Measurements from ENCODE around the gene CFAP119. TPM values are rescaled to one million over a fixed set of nuclear protein-coding genes. Genes with fewer than 3 reads are reported as not detected.
A peak's percentile ranks its signal among the peaks of the same experiment; 100 is the strongest.

Gene CFAP119
- total RNA-seq, 2 experiments from 2014 or later = 4.1 to 4.6 TPM

DNA sequence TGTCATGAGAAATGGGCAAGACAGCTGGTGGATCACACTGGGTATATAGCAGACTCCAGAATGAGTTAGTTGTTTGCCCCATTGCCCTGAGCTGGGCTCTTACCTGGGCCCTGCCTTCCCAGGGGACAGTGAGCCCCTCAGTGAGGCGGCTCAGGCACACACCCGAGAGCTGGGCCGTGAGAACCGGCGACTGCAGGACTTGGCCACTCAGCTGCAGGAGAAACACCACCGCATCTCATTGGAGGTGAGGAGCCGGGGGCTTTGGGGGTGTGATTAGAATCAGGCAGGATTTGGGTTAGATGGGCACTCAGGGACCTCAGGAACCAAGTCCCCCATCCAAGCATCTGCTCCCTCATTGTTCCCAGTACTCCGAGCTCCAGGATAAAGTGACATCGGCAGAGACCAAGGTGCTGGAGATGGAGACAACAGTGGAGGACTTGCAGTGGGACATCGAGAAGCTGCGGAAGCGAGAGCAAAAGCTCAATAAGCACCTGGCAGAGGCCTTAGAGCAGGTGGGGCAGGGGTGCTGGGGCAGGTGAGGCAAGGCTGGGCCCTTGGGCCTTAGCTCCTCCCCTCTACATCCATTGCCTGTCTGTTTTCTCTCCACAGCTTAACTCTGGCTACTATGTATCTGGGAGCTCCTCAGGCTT is 3.1 kb upstream of the CFAP119 start:
- ATAC-seq = no peak
- H3K4me1 Mint-ChIP-seq = peaks cover 29% of the 10 kb centered on the region
- no peak overlapping the region for H3K27ac Mint-ChIP-seq
- H3K9me3 Mint-ChIP-seq (ENCODE audit: low read depth) = no peaks in the 10 kb centered on the region
- no peak for DNase-seq
- H3K36me3 Mint-ChIP-seq = peaks cover 36% of the 10 kb centered on the region
- CTCF ChIA-PET = interaction anchor here (2.0 kb wide), 1 partner anchor 49 kb away, joined by 6 read pairs; no protein-coding TSS in a partner anchor
- no peaks in the 10 kb centered on the region for H3K27me3 Mint-ChIP-seq
- H3K4me3 Mint-ChIP-seq = no peak overlapping the region

DNA sequence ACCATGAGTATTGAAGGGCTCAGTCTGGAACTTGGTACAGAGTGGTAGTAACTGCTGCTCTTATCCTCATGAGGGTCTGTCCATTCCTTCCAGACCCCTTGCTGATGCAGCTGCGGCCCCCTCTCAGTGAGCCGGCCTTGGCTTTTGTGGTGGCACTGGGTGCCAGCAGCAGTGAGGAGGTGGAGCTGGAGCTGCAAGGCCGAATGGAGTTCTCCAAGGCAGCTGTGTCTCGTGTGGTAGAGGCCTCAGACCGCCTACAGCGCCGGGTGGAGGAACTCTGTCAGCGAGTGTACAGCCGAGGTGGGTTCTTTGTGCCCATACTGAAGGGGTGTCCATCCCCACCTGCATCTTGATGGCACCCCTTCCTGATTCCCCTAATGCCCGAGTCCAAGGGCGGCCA is 2.2 kb upstream of the CFAP119 start:
- Mint-ChIP-seq H3K27me3 (no peaks in the 10 kb centered on the region), H3K27ac (no peak overlapping the region), H3K4me3 (no peak overlapping the region), H3K9me3 (ENCODE audit: low read depth) (no peaks in the 10 kb centered on the region), H3K36me3 (peaks cover 30% of the 10 kb centered on the region), H3K4me1 (peaks cover 29% of the 10 kb centered on the region)
- ATAC-seq = no peak
- no peak for DNase-seq
- CTCF ChIA-PET = interaction anchor here (2.0 kb wide), 1 partner anchor 50 kb away, joined by 6 read pairs; no protein-coding TSS in a partner anchor

DNA sequence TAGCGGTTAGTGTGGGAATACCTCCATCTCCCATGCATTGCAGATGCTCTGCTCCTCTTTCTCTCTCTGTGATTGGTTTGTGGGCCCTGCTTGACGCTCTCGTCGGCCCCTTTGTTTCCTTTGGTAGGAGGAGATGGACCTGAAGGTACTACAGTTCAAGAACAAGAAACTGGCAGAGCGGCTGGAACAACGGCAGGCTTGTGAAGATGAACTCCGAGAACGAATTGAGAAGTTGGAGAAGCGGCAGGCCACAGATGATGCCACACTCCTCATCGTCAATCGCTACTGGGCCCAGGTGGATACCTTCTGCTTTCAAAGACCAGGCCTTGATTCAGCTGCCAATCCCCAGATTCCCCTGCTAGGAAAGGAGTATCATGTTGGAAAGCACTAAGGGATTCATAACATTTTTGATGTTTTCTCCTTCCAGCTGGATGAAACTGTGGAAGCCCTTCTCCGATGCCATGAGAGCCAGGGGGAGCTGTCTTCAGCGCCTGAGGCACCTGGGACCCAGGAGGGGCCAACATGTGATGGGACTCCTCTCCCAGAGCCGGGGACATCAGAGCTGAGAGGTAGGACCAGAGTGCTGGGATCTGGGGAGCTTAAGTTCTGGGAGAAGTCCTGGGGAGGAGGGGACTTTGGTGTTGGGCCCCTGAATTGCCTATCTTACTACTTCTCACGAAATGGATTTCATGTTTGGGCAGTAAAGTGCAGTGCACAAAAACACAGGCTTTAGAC is 1.3 kb upstream of the CFAP119 start:
- H3K27ac Mint-ChIP-seq = peak overlapping the region; percentile 92
- H3K36me3 Mint-ChIP-seq = peaks cover 24% of the 10 kb centered on the region
- DNase-seq (no peak), ATAC-seq (no peak)
- no peaks in the 10 kb centered on the region for H3K27me3 Mint-ChIP-seq
- H3K4me1 Mint-ChIP-seq = peaks cover 29% of the 10 kb centered on the region
- CTCF ChIA-PET = interaction anchor here (1.4 to 2.0 kb wide), 2 partner anchors 14 to 51 kb away, joined by 4 to 6 read pairs; partner anchors contain the start of gene PHKG2
- H3K4me3 Mint-ChIP-seq = peak overlapping the region; percentile 92
- H3K9me3 Mint-ChIP-seq (ENCODE audit: low read depth) = no peaks in the 10 kb centered on the region

DNA sequence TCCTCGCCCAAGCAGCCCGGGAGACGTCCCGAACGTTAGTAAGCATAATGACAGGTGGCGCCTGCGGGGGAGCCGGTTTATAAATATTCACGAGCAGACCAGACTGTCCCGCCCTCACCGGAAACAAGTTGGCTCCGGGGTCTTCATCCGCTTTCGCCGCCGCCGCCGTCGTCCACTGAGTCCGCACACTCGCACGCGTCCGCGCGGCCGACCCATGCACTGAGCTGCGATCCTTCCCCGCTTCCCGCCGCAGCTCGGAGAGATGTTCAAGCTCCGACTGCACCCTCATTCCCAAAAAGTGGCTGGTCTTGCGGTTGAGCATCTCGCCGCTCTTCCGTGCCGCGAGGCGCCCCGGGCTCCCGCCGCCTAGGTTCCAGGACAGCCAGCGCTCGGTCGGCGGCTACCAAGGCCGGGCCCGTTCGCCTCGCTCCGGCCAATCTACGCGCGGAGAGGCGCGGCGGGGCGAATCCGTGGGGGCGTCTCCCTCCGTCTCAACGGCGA is 385 bp downstream of the CFAP119 start:
- Mint-ChIP-seq H3K36me3 (peaks cover 13% of the 10 kb centered on the region), H3K27me3 (no peaks in the 10 kb centered on the region), H3K27ac (peak overlapping the region; percentile 92), H3K4me1 (peaks cover 24% of the 10 kb centered on the region), H3K9me3 (ENCODE audit: low read depth) (no peaks in the 10 kb centered on the region), H3K4me3 (peak overlapping the region; percentile 92)
- peak; percentile 61 for DNase-seq
- peak; percentile 50 for ATAC-seq
- CTCF ChIA-PET = interaction anchor here (2.8 kb wide), 1 partner anchor 14 kb away, joined by 6 read pairs; the partner anchor contains the start of gene PHKG2

DNA sequence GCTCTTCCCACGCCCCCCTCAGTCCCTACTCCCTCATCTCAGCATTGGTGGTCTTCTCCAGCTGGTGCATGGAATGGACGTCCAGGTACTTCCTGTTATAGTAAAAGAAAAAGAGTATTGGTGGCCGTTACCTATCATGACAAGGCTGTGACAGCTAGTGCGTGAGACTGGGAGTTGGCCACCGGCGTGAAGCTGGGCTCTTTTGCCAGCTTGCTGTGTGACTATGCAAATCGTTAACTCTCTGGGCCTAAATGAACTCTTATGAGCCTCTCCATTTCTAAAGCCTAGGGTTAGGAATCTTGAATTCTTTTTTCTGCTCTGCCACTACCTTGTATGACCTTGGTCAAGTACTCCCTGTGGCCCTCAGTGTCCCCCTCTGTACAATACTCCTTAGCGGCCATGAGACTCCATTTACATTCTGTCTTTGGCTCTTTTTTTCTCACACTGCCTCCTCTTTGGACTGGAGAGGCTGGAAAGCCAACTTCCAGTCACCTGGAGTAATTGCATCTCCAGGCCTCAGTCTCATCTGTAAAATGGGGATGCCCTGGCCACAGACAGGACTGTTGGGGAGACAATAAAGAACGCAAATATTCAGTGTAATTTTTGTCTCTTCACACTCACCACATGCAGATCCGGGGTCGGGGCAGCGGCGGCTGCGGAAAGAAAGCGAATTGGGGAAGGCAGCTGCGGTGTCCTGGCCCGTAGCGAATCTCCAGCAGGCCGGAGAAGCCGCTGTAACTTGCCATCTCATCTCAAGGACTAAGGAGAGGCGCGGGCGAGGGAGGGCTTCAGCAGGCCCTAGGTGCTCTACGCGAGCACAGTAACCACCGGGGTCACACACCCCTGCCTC is 1.1 kb downstream of the CFAP119 start:
- CTCF ChIA-PET = interaction anchor here (1.0 to 2.8 kb wide), 6 partner anchors 13 to 181 kb away, joined by 3 to 8 read pairs (median 5); partner anchors contain the start of gene PHKG2
- Mint-ChIP-seq H3K9me3 (ENCODE audit: low read depth) (no peaks in the 10 kb centered on the region), H3K27ac (peak overlapping the region; percentile 92), H3K4me1 (peaks cover 24% of the 10 kb centered on the region), H3K4me3 (peak overlapping the region; percentile 92), H3K27me3 (no peaks in the 10 kb centered on the region), H3K36me3 (peaks cover 13% of the 10 kb centered on the region)
- ATAC-seq (no peak), DNase-seq (no peak)

GRCh38 chr16:30760001-30760559 is 1.8 kb downstream of the CFAP119 start:
- H3K9me3 Mint-ChIP-seq (ENCODE audit: low read depth) = no peaks in the 10 kb centered on the region
- CTCF ChIA-PET = interaction anchor here (1.0 to 2.8 kb wide), 6 partner anchors 12 to 182 kb away, joined by 3 to 8 read pairs (median 5); partner anchors contain the start of gene PHKG2
- peaks cover 24% of the 10 kb centered on the region for H3K4me1 Mint-ChIP-seq
- H3K27me3 Mint-ChIP-seq = no peaks in the 10 kb centered on the region
- peaks cover 11% of the 10 kb centered on the region for H3K36me3 Mint-ChIP-seq
- H3K27ac Mint-ChIP-seq = no peak overlapping the region
- H3K4me3 Mint-ChIP-seq = no peak overlapping the region
- DNase-seq = no peak
- ATAC-seq = no peak

DNA sequence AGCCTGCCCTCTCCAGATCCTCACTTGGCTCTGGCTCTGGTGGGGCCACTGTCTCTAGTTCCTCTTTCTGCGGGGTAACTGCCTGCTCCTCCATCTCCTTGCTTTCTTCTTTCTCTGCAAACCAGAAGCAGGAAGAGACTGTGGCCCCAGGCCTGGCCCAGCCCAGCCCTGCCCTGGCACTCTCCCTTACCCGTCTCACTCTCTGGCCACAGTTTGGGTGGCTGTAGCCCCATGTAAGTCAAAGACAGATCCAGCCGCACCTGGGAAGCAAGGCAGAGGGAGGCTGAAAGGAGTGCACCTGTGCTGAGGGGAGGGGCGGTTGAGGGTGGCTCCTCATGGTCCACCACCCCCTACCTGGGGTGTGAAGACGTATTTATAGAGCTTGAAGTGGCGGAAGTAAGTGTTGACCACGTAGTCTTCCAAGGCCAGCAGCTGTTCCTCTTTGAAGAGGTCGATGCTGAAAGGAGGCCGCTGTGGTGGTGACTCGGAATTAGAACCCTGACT is 2.8 kb downstream of the CFAP119 start:
- DNase-seq (no peak), ATAC-seq (no peak)
- Mint-ChIP-seq H3K27ac (no peak overlapping the region), H3K36me3 (peaks cover 14% of the 10 kb centered on the region), H3K27me3 (no peaks in the 10 kb centered on the region), H3K4me1 (peaks cover 24% of the 10 kb centered on the region), H3K4me3 (no peak overlapping the region), H3K9me3 (ENCODE audit: low read depth) (no peaks in the 10 kb centered on the region)
- CTCF ChIA-PET = interaction anchor here (2.0 to 2.8 kb wide), 4 partner anchors 11 to 183 kb away, joined by 4 to 8 read pairs (median 6); partner anchors contain the start of gene PHKG2

DNA sequence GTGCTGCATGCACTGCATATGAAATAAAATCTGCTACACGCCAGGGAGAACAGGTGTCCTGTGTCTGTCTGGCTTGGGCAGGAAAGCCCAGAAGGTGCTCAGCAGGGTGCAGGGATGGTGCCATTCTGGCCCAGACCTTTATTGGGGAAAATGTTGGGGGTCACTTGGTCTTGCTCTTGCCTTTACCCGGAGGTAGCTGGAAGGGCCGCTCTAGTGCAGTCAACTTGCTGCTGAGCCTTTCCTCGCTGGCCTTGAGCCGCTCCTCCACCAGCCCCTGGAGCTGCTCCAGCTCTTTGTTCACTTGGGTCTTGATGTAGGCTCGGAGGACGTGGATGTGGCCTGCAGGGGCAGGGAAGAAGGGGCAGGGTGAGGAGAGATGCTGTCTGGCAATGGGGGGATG is 4.5 kb downstream of the CFAP119 start:
- Mint-ChIP-seq H3K27me3 (no peaks in the 10 kb centered on the region), H3K36me3 (peaks cover 7% of the 10 kb centered on the region), H3K9me3 (ENCODE audit: low read depth) (no peaks in the 10 kb centered on the region), H3K4me3 (no peak overlapping the region), H3K4me1 (peaks cover 9% of the 10 kb centered on the region), H3K27ac (no peak overlapping the region)
- ATAC-seq (no peak), DNase-seq (no peak)
- CTCF ChIA-PET = no interaction called here

DNA sequence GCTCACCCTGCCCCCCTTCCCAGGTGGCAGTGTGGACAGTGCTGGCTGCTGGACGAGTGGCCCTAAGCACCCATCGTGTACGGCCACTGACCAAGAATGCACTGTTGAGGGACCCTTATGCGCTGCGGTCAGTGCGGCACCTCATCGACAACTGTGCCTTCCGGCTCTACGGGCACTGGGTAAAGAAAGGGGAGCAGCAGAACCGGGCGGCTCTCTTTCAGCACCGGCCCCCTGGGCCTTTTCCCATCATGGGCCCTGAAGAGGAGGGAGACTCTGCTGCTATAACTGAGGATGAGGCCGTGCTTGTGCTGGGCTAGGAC is 5.1 kb downstream of the CFAP119 start:
- CTCF ChIA-PET = no interaction called here
- H3K27ac Mint-ChIP-seq = no peak overlapping the region
- peaks cover 7% of the 10 kb centered on the region for H3K36me3 Mint-ChIP-seq
- ATAC-seq (no peak), DNase-seq (no peak)
- H3K4me3 Mint-ChIP-seq = no peak overlapping the region
- H3K27me3 Mint-ChIP-seq = no peaks in the 10 kb centered on the region
- peaks cover 9% of the 10 kb centered on the region for H3K4me1 Mint-ChIP-seq
- H3K9me3 Mint-ChIP-seq (ENCODE audit: low read depth) = no peaks in the 10 kb centered on the region

GRCh38 chr16:30755955-30756780 is 5.7 kb downstream of the CFAP119 start:
- Mint-ChIP-seq H3K27me3 (no peaks in the 10 kb centered on the region), H3K27ac (no peak overlapping the region), H3K4me3 (no peak overlapping the region), H3K36me3 (peaks cover 12% of the 10 kb centered on the region), H3K9me3 (ENCODE audit: low read depth) (no peaks in the 10 kb centered on the region), H3K4me1 (peaks cover 11% of the 10 kb centered on the region)
- ATAC-seq (no peak), DNase-seq (no peak)
- CTCF ChIA-PET = no interaction called here

- Mint-ChIP-seq H3K27ac (no peak overlapping the region), H3K27me3 (no peaks in the 10 kb centered on the region), H3K9me3 (ENCODE audit: low read depth) (no peaks in the 10 kb centered on the region), H3K4me3 (no peak overlapping the region), H3K4me1 (peaks cover 19% of the 10 kb centered on the region), H3K36me3 (peaks cover 22% of the 10 kb centered on the region)
- DNase-seq = no peak
- ATAC-seq = no peak
- CTCF ChIA-PET = no interaction called here
Observed at GRCh38 chr16:30753596-30753995, 8.3 kb downstream of the CFAP119 start.

DNA sequence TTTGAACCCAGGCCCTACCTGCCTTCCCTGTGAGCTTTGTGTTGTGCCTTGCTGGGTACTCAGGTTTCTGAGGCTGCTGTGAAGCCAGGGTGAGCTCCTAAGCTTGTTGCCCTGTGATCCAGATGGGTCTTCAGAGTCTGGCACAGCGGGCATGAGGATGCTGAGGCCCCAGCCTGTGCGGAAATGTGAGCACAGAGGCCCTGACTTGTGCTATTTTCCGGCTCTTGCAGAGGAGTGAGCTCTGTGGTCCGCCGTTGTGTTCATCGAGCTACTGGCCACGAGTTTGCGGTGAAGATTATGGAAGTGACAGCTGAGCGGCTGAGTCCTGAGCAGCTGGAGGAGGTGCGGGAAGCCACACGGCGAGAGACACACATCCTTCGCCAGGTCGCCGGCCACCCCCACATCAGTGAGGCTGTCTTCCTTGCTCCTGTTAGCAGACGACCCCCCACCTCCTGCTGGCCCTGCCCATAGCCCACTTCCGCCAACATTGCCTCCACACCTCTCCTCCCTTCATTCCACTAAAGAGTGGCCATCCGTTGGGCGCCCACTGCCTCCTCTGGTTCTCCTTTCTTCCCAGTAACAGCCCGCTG is 10.9 kb downstream of the CFAP119 start:
- H3K27me3 Mint-ChIP-seq = no peaks in the 10 kb centered on the region
- DNase-seq = no peak
- no peak overlapping the region for H3K4me3 Mint-ChIP-seq
- peaks cover 22% of the 10 kb centered on the region for H3K36me3 Mint-ChIP-seq
- no peaks in the 10 kb centered on the region for H3K9me3 Mint-ChIP-seq (ENCODE audit: low read depth)
- CTCF ChIA-PET = interaction anchor here (0.9 kb wide), 1 partner anchor 63 kb away, joined by 4 read pairs; no protein-coding TSS in a partner anchor
- H3K27ac Mint-ChIP-seq = no peak overlapping the region
- ATAC-seq = no peak
- H3K4me1 Mint-ChIP-seq = peaks cover 26% of the 10 kb centered on the region

Measured in activated CD8-positive, alpha-beta memory T cell treated with anti-CD3 and anti-CD28 coated beads, Interleukin-2, amount 10 ng/mL, durations not matched to agents 7 days and 5 days (primary cell).